ENCODE measurements around the gene CAPZB.

- TF ChIP-seq CTCF (IDR thresholded peaks at IDR 0.05) (no peak), POLR2A (IDR thresholded peaks at IDR 0.05) (no peak)
Measured at GRCh38 chr1:19340387-19340937, 144.9 kb downstream of the CAPZB start.
